CD4-positive, alpha-beta T cell treated with Interleukin-15 for 4 hours (primary cell): ENCODE results near the gene IFNL2.

ENCODE experiments used
- DNase-seq: peaks from one replicate; pipeline ENCODE4 v3.0.0-alpha.2; 2020; ENCODE audit warnings: low spot score

IFNL2 gene

DNA sequence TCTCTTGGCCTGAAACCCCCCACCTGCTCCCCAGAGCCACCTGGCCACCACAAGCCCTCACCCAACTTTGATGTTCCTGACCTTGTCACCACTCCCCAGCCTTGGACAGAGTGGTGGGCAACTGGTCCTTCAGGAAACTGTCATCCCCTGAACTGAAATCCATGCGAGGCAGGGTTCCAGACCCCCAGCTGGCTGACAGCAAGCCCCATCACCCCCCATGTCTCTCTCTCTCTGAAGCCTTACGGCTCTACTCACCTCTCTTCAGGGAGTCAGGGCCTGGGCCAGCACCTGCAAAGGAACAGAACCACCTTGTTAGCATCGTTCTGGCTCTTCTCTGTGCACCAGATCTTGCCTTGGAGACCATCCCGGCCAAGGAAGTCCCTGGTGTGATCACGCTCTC lies 49.9 kb downstream of the IFNL2 start:
- no peak for DNase-seq

GRCh38 chr19:39318690-39319089 lies 50.5 kb downstream of the IFNL2 start:
- no peak for DNase-seq

DNA sequence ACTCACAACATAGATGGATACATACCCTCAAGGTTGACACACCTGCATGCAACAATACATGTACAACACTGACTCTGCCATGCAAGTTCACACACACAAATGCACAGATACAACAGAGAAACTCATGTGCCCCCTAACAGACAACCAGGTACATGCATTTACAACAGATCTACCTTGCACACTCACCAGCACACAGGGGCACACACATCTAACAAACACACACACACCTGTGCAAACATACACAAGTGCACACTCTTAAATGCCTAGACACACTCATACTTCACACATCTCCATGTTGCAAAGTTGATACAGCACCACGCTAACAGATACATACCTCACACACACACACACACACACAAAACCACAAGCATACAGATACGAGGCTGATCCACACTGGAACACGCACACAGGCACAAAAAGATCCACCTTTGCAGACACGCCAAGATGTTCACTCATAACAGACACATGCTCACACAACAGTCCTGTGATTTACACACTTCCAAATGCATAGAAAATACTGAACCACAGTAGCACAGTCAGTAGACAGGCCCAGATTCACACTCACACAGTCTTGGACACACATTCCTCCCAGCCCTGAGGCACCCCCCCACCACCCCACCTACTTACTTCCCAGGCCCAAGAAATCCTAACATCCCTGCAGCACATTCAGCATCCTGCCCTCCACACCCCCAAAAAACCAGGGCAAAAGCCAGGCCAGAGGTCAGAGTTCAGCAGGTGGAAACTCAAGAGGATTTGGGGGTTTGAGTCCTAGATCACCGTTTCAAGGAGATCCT lies 51.1 kb downstream of the IFNL2 start:
- no peak for DNase-seq
